ENCODE measurements around the gene PES1.
A peak's percentile ranks its signal among the peaks of the same experiment; 100 is the strongest.
"Not testable (repeated sequence)": the region's sequence is repeated elsewhere in the genome, so short reads cannot be mapped to it uniquely, and the experiment has no call there.

Gene PES1

DNA sequence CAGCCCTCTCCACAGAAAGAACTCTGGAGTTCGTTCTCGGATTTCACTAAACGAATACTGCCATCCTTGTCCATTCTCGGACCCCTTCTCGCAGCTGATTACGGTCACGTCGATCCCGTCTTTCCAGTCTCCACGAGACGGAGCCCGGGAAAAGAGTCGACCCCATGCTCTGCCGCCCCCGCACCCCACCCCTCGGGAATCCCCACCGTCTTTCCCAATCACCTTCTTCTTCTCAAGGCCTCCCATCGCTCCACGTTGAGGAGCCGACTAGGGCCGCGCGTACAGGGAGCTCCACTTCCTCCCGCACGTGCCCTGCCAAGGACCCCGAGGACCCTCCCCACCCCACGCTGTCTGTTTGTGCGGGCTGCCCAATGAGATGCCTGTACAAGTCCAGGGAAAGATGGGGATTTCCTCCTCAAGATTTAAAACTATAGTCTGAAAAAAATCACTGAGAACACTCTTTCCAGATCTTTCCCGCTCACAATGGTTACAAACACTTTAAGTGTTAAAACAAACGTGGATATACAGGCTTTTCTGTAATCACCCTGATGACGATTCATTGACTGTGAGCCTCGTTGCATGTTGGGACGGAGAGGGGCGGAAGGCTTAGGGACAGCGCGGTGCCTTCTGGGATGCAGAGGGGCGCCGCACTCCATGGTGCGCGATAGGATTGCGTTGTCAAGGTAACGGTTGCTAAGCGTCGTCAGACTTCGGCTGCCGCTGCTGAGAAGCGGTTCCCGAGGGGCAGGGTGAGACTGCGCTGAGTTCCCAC lies at the start of gene PES1:
Gene PES1, minus strand, starts transcription at position 323 of the 772 bp plus-strand sequence. Its CDS starts 77 bp downstream, at position 246.
- DNase-seq (ENCODE audit: low spot score), result peak; percentile 98

DNA sequence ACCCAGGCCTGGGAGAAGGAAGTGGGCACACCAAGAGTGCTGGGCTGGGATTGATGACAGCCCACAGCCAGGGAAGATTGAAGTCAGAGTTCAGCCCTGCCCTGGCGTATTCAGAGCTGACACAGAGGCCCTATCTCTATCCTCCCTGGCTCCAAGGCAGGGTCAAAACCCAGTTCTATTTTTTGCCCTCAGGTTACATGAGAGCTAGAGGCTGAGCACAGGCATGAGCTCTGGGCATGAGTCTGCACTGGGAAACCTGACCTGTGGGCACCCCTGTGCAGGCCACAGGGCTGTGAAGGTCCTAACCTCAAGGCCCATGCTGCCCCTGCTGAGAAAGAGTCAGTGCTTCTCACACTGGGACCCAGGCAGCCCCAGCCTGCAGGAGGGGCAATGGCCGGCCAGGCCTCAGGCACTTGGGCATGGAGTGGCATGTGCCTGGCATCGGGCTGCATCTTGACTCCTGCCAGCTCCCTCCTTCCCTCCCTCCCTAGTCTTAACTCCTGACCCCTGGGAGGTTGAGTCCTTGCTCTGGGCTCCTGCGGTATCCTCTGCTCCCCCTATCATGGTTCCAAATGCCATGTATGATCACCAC lies 49.2 kb upstream of the PES1 start:
- no peak for DNase-seq (ENCODE audit: low spot score)

DNA sequence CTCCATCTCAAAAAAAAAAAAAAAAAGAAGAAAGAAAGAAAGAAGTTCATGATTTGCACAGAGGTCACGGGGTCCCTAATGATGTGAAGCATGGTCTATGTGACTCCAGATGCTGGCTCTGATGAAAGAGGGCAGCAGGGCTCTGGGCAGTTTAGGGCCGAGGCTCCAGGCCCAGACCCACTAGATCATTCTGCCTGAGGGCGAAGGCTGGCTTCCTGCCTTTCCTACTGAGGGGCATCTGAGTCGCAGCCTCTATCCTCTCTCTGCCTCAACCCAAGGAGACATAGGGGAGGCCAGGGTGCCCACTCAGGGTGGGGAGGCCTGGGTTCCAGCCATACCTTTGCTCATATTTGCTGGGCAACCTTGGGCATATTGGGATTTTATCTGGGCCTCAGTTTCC lies 48.7 kb upstream of the PES1 start:
- no peak for DNase-seq (ENCODE audit: low spot score)

DNA sequence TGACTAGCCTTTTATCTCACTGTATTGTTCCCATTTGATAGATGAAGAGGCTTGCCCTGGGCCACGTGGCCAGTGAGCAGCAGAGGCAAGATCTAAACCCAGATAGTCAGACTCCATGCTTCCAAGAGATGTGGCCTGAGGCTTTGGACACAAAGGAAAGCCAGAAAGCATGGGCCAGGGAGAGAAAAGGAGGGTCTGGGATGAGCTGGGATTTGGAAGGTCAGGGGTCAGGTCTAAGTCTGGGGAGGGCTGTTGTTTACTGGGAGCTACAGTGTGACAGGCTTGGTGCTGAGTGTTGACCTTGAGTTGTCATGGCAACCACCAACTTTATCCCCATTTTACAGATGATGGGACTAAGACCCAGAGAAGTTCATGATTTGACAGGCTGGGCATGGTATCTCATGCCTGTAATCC lies 46.0 kb upstream of the PES1 start:
- DNase-seq (ENCODE audit: low spot score), result no peak

DNA sequence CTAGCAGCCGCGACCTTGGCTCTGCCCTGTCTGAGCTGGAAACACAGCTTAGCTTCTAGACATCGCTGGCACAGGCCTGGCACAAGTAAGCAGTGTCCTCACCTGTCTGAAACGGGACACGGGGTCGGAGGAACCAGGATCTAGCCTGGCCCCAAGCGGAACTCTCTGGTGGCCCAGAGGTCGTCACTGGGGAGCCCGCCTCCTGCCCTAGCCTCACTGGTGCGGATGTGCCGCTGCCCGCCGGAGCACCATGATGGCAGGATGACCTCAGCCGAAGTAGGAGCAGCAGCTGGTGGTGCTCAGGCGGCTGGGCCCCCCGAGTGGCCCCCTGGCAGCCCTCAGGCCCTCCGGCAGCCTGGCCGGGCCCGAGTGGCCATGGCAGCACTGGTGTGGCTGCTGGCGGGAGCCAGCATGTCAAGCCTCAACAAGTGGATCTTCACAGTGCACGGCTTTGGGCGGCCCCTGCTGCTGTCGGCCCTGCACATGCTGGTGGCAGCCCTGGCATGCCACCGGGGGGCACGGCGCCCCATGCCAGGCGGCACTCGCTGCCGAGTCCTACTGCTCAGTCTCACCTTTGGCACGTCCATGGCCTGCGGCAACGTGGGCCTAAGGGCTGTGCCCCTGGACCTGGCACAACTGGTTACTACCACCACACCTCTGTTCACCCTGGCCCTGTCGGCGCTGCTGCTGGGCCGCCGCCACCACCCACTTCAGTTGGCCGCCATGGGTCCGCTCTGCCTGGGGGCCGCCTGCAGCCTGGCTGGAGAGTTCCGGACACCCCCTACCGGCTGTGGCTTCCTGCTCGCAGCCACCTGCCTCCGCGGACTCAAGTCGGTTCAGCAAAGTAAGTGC lies 44.7 kb upstream of the PES1 start:
- DNase-seq (ENCODE audit: low spot score), result peak; percentile 22

DNA sequence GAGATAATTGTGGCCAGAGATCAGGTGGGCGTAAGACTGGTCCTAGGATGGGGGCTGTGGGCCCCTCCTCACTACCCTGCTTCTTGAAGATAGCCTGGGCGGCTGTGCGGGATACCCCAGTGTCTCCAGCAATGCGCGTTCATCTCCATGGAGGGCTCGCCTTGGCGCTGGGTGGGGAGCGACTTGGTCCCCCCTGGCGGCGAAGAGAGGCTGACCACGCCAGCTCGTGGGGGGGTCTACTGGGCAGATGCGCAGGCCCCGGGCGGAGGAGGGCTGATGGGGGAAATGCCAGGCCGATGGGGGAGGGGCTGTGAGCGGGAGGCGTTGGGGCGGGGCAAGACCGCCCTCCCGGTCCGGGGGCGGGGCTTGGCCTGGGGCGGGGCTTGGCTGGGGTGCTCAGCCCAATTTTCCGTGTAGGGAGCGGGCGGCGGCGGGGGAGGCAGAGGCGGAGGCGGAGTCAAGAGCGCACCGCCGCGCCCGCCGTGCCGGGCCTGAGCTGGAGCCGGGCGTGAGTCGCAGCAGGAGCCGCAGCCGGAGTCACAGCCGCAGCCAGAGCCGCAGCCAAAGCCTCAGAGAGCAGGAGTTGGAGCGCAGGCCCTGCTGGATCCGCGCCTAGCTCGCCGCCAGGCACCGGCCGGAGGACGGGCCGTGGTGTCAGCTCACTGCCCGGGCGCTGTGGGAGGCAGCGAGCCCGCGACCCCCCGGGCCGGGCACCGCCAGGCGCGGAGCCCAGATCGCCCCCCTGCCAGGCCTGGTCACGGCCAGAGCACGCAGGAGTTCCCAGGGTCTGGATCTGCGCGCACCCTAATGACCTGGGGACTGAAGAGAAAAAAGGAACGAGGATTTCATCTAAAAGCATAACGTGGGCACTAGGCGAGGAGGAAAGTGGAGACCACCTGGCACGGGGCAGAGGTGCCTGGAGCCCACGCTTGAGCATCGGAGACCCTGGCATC lies 43.8 kb upstream of the PES1 start, which contains the start of gene SLC35E4:
Gene SLC35E4, plus strand, starts transcription at position 509 of the 953 bp plus-strand sequence. CDS start 670 bp downstream, outside the sequence.
- peak; percentile 86 for DNase-seq (ENCODE audit: low spot score)

DNA sequence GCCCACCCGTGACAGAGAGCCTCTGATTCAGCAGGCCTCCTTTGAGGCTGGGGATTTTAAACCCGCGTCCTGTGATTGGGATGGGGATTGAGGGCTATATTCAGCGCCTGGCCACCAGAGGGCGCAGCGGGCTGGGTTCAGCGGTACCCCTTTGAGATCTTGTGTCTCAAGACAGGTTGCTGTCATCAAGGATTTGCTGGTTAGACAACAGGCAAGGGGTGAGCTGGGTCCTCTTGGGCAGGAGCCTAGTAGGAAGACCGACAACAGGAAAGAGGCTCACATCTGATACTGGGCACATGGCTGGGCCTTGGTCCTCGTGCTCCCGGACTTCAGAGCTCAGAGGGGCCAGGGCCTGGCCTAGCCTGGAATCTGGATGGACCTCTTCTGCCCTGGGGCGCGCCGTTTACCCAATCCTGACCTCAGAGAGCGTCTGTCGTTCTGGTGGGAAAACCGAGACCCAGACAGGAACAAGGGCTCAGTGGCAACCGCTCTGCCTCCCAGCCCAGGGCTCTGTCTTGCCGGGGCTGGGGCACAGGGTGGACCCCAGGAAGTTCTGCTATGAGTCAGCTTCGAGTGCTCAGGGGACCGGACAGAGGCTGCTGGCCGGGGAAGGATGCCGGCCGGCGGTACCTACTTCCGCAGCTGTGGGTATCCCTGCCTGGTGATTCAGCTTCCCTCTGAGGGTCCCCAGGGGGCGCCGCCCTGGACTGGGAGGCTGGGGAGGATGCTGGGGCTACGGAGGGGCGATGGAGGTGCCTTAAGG lies 42.9 kb upstream of the PES1 start:
- peak; percentile 94 for DNase-seq (ENCODE audit: low spot score)

DNA sequence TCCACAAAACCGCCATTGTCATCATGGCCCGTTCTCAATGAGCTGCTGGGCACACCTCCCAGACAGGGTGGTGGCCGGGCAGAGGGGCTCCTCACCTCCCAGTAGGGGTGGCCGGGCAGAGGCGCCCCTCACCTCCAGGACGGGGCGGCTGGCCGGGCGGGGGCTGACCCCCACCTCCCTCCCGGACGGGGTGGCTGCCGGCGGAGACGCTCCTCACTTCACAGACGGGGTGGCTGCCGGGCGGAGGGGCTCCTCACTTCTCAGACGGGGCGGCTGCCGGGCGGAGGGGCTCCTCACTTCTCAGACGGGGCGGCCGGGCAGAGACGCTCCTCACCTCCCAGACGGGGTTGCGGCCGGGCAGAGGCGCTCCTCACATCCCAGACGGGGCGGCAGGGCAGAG lies 39.8 kb upstream of the PES1 start:
- DNase-seq (ENCODE audit: low spot score), result not testable (repeated sequence)

DNA sequence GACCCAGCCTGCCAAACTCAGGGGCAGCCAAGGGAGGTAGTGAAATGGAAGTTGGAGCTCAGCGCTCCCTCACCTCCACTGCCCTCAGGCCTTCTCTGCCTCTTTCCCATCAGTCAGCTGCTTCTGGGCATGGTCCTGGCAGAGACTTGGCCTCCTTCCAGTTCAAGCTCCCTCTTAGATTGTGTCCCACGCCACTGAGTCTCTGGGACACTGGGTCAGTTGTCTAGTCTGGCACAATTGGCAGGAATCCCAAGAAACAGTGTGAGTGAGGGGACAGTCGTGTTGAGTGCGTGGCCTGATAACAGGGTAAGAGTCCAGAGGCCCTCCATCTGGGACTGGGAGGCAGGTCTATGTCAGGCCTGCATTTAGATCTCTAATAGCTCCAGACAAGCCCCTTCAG lies 36.8 kb upstream of the PES1 start:
- DNase-seq (ENCODE audit: low spot score), result no peak

DNA sequence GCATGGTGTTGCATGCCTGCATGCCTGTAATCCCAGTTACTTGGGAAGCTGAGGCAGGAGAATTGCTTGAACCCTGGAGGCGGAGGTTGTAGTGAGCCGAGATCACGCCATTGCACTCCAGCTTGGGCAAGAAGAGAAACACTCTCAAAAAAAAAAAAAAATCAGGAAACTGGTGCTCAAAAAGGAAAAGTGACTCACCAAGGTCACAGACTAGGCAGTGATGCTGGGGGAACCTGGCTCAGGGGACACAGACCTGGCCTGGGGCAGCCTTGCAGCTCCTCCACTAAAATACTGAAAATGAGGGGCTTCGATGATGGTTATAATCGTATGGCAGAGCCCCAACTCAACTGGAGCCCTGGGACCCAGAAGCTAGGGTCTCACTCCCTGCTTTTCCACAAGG lies 35.8 kb upstream of the PES1 start:
- no peak for DNase-seq (ENCODE audit: low spot score)

DNA sequence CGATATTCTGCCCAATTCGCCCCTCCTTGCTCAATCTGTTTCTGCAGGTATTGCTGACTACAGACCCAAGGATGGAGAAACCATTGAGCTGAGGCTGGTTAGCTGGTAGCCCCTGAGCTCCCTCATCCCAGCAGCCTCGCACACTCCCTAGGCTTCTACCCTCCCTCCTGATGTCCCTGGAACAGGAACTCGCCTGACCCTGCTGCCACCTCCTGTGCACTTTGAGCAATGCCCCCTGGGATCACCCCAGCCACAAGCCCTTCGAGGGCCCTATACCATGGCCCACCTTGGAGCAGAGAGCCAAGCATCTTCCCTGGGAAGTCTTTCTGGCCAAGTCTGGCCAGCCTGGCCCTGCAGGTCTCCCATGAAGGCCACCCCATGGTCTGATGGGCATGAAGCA lies 34.7 kb upstream of the PES1 start:
- no peak for DNase-seq (ENCODE audit: low spot score)

DNA sequence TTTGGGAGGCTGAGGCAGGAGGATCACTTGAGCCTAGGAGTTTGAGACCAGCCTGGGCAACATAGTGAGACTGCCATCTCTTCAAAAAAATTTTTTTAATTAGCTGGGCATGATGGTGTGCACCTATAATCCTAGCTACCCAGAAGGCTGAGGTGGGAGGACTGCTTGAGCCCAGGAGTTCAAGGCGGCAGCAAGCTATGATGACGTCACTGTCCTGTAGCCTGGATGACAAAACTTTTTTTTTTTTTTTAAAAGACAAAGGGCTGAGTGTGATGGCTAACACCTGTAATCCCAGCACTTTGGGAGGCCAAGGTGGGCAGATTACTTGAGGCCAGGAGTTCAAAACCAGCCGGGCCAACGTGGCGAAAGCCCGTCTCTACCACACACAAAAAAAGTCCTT lies 28.2 kb upstream of the PES1 start:
- not testable (repeated sequence) for DNase-seq (ENCODE audit: low spot score)

DNA sequence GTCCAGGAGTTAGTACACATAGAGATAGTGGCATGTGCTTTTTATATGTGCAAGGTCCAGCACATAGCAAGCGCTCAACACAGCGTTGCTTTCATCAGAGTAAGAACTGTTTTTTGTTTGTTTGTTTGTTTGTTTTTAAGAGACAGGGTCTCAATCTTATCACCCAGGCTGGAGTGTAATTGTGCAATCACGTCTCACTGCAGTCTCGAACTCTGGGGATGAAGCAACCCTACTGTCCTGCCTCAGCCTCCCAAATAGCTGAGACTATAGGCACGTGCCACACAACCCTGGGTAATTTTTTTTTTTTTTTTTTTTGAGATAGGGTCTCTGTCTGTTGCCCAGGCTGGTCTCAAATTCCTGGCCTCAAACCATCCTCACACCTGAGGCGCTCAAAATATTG lies 26.1 kb upstream of the PES1 start:
- no peak for DNase-seq (ENCODE audit: low spot score)

DNA sequence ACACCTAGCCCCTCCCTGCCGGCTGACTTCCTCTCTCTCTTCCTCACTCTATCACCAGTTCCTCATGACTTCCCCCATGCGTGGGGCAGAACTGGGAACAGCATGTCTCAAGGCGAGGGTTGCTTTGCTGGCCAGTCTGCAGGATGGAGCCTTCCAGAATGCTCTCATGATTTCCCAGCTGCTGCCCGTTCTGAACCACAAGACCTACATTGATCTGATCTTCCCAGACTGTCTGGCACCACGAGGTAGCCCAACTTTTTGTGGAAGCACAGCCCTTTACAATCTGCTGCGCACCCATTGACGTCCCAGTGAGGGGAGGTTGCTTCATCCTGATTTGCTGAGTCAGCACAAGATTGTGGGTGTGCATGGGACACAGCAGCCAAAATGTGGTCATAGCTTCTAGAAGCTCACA lies 23.8 kb upstream of the PES1 start:
- DNase-seq (ENCODE audit: low spot score), result no peak

DNA sequence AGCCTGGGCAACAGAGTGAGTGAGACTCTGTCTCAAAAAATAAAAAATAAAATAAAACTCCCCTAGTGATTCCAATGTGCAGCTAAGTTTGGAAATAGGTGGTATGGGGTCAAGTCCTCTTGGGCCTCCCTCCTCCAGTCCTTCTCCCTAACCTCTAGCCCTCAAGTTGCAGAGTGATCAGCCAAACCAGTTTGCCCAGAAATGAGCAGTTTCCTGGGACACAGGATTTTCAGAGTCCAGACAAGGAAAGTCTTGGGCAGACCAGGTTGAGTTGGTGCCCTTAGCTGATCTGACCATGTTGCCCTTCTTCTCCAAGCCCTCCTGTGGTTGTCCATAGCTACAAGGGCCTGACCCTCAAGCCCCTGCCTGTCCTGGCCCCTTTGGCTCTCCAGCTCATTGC lies 23.2 kb upstream of the PES1 start:
- no peak for DNase-seq (ENCODE audit: low spot score)

DNA sequence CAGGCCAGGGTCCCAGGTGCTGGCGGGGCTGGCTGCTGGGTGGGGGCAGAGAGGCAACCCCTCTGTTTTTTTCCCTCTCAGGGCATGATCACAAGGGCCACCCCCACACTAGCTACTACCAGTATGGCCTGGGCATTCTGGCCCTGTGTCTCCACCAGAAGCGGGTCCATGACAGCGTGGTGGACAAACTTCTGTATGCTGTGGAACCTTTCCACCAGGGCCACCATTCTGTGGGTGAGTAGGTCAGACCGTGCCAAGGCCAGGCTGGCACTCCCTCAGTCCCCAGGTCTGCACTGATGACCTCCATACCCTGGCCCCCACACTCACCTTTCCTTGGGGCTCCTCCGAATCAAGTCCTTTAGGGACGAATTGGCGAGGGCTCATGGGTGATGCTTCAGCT lies 22.6 kb upstream of the PES1 start:
- DNase-seq (ENCODE audit: low spot score), result no peak

DNA sequence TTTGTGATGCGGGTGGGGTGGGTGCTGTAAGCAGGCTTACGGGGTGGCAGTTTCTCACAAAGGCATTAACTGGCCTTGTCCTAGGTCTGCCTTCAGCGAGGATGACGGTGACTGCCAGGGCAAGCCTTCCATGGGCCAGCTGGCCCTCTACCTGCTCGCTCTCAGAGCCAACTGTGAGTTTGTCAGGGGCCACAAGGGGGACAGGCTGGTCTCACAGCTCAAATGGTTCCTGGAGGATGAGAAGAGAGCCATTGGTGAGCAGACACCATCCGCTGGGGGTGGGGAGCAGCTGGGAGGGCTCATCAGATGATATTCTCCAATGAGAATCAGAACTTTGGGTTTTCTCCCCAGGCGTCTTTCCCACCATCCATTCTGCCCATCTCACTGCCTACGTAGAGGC lies 21.1 kb upstream of the PES1 start:
- no peak for DNase-seq (ENCODE audit: low spot score)

DNA sequence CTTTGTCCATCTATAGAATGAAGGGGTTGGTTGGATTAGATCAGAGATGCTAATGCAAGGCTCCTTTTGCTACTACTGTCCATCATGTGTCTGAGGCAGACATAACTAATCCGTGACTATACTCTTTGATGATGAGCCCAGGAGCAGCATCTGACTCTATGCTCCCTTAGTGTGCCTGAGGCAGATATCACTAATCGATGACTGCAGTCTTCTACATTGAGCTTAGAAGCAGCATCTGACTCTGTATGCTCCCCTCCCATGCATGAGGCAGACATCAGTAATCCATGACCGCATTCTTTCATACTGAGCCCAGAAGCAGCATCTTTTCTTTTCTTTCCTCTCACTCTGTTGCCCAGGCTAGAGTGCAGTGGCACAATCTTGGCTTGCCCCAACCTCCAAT lies 19.5 kb upstream of the PES1 start:
- DNase-seq (ENCODE audit: low spot score), result no peak

DNA sequence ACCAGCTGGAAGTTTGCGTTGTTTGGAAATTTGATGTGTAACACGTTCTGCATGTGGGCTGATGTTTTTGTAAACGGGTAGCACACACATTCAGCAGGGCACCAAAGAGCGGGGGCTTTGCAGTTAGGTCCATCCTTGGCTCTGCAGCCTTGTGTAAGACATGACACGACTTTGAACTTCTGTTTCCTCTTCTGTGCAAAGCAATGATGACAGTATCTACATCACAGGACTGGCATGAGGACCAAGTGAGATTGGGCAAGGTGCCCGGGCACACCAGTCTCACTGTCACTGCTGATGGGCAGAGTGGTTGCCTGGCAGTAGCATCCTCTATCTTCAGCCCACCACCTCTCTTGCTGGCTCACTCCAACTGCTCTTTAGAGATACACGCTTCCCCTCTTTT lies 18.6 kb upstream of the PES1 start:
- no peak for DNase-seq (ENCODE audit: low spot score)

DNA sequence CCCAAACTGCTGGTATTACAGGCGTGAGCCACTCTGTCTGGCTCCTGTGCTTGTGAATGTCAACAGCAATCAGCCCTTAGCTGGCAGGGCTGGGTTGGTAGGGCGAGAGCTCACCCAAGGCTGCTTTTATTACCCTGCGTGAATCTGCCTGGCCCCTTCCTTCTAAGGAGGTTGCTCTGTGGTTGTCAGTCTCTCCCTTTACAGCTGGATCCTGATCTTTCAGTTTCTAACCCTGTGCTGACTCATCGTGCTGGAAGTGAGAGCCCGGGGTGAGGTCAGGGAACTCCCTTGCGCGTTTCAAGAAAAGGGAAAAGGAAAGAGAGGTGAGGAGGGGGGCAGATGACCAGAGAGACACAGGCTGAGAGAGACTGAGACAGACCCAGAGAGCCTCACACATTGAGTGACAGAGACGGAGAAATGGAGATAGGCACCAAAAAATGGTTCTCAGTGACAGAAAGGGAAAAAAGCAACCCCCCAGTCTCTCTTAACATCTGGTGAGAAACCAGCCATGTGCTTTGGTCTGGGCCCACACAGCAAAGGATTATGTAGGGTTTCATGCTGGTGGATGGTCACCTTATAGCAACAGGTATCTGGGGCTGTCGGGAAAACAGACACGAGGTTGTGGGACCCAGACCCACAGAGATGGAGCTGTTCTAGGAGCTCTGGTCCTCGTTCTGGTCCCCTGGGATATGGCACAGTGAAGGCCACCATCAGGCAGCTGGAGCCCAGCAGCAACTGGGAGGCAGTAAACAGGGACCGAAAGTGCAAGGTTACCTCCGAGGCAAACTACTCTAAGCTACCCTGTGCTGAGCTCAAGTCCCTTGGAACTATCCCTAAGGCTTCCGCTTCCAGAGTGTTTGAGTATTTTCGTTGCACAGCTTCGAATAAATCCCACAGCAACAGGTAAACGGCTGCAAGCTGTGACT lies 17.8 kb upstream of the PES1 start:
- DNase-seq (ENCODE audit: low spot score), result no peak
